ENCODE results near the gene ZSWIM6. TPM values are rescaled to one million over a fixed set of nuclear protein-coding genes. Genes with fewer than 3 reads are reported as not detected.
A peak's percentile ranks its signal among the peaks of the same experiment; 100 is the strongest.
"Not testable (repeated sequence)": the region's sequence is repeated elsewhere in the genome, so short reads cannot be mapped to it uniquely, and the experiment has no call there.

The ZSWIM6 gene
- total and polyA plus RNA-seq, 2 experiments from 2014 or later, result 9.0 to 12.7 TPM

DNA sequence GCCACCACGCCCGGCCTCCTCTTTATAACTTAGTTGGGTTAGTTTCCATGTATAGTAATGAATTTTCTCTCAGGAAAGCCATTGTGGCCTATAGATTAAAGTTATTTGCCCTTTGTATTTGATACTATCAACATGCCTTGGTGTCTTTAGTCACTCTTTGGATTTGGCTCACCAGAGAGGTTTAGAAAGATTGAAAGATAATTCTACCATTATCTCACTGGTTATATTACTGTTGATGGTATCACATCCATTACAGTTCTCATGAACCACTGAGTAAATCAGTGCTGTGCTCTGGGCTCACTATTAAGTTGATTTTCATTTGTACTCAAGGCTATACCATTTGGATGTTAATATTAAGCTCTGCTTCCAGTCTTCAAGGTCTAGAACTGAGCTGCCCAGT is 87.0 kb downstream of the ZSWIM6 start:
- 100% methylated on average over 2 of the region's 2 CpGs for WGBS (ENCODE audit: low lambda C conversion rate, missing lambda C conversion rate)
- no peak overlapping the region for H3K4me2 ChIP-seq
- H3K9me2 ChIP-seq (replicated peaks; ENCODE audit: insufficient read depth), result no peaks in the 10 kb centered on the region
- no peaks in the 10 kb centered on the region for H3K36me3 ChIP-seq (replicated peaks; ENCODE audit: insufficient read depth, low read depth)
- no peaks in the 10 kb centered on the region for H3K27me3 ChIP-seq
- no peak overlapping the region for H3K27ac ChIP-seq
- DNase-seq (ENCODE audit: low spot score), result no peak
- H3K9me3 ChIP-seq (ENCODE audit: low read depth), result no peaks in the 10 kb centered on the region
- H3K4me1 ChIP-seq (ENCODE audit: insufficient read depth), result peaks cover 6% of the 10 kb centered on the region
- TF ChIP-seq EZH2 (IDR thresholded peaks at IDR 0.05; ENCODE audit: borderline replicate concordance), result no peak
- peaks cover 32% of the 10 kb centered on the region for H4K20me1 ChIP-seq (ENCODE audit: insufficient read depth, poor library complexity, severe bottlenecking)
- peaks cover 98% of the 10 kb centered on the region for H3K79me2 ChIP-seq
- no peak overlapping the region for H3K4me3 ChIP-seq
- no peak overlapping the region for H2AFZ ChIP-seq

DNA sequence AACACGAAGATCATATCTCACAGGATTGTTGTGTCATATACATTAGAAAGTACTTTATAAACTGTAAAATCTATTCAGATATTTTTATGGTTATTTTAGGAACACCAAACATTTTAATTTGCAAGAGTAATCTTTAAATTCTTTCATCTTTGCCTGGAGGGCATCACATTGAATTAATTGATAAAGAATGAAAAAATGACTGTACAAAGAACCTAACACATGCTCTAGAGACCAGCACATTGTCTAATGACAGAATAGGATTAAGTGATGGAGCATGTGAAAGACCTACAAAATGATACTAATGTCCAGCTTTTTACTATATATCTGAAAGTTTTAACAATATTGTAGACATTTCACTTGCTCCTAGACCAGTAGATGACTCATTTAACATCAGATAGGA is 88.0 kb downstream of the ZSWIM6 start:
- DNase-seq (ENCODE audit: low spot score), result no peak
- 83% methylated on average over 1 of the region's 1 CpG for WGBS (ENCODE audit: low lambda C conversion rate, missing lambda C conversion rate)
- Histone ChIP-seq H3K4me2 (no peak overlapping the region), H4K20me1 (ENCODE audit: insufficient read depth, poor library complexity, severe bottlenecking) (peaks cover 32% of the 10 kb centered on the region), H3K36me3 (replicated peaks; ENCODE audit: insufficient read depth, low read depth) (no peaks in the 10 kb centered on the region), H3K27ac (no peak overlapping the region), H2AFZ (no peak overlapping the region), H3K9me3 (ENCODE audit: low read depth) (no peaks in the 10 kb centered on the region), H3K27me3 (no peaks in the 10 kb centered on the region), H3K4me3 (no peak overlapping the region), H3K79me2 (peaks cover 98% of the 10 kb centered on the region), H3K9me2 (replicated peaks; ENCODE audit: insufficient read depth) (no peaks in the 10 kb centered on the region), H3K4me1 (ENCODE audit: insufficient read depth) (peaks cover 6% of the 10 kb centered on the region)
- TF ChIP-seq EZH2 (IDR thresholded peaks at IDR 0.05; ENCODE audit: borderline replicate concordance) (no peak), EZH2phosphoT487 (IDR thresholded peaks at IDR 0.05; ENCODE audit: low read depth, severe bottlenecking, unreplicated experiment) (no peak)
- TF ChIP-seq, protein P1, sequence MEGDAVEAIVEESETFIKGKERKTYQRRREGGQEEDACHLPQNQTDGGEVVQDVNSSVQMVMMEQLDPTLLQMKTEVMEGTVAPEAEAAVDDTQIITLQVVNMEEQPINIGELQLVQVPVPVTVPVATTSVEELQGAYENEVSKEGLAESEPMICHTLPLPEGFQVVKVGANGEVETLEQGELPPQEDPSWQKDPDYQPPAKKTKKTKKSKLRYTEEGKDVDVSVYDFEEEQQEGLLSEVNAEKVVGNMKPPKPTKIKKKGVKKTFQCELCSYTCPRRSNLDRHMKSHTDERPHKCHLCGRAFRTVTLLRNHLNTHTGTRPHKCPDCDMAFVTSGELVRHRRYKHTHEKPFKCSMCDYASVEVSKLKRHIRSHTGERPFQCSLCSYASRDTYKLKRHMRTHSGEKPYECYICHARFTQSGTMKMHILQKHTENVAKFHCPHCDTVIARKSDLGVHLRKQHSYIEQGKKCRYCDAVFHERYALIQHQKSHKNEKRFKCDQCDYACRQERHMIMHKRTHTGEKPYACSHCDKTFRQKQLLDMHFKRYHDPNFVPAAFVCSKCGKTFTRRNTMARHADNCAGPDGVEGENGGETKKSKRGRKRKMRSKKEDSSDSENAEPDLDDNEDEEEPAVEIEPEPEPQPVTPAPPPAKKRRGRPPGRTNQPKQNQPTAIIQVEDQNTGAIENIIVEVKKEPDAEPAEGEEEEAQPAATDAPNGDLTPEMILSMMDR (IDR thresholded peaks at IDR 0.05; ENCODE audit: poor library complexity), result no peak

DNA sequence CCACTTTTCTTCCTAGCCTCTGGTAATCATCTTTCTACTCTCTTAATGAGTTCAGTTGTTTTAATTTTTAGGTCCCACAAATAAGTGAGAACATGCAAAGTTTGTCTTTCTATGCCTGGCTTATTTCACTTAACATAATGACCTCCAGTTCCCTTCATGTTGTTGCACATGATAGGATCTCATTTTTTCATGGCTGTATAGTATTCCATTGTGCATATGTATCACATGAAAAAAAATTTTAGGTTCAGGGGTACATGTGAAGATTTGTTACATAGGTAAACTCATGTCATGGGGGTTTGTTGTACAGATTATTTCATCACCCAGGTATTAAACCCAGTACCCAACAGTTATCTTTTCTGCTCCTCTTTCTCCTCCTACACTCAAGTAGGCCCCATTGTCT is 89.2 kb downstream of the ZSWIM6 start:
- H4K20me1 ChIP-seq (ENCODE audit: insufficient read depth, poor library complexity, severe bottlenecking), result peaks cover 34% of the 10 kb centered on the region
- not testable (repeated sequence) for H2AFZ ChIP-seq; H3K9me3 ChIP-seq (ENCODE audit: low read depth); H3K4me3 ChIP-seq; H3K36me3 ChIP-seq (replicated peaks; ENCODE audit: insufficient read depth, low read depth); H3K4me1 ChIP-seq (ENCODE audit: insufficient read depth); DNase-seq (ENCODE audit: low spot score); H3K27me3 ChIP-seq; H3K27ac ChIP-seq; H3K4me2 ChIP-seq; H3K9me2 ChIP-seq (replicated peaks; ENCODE audit: insufficient read depth)
- H3K79me2 ChIP-seq, result peaks cover 99% of the 10 kb centered on the region

DNA sequence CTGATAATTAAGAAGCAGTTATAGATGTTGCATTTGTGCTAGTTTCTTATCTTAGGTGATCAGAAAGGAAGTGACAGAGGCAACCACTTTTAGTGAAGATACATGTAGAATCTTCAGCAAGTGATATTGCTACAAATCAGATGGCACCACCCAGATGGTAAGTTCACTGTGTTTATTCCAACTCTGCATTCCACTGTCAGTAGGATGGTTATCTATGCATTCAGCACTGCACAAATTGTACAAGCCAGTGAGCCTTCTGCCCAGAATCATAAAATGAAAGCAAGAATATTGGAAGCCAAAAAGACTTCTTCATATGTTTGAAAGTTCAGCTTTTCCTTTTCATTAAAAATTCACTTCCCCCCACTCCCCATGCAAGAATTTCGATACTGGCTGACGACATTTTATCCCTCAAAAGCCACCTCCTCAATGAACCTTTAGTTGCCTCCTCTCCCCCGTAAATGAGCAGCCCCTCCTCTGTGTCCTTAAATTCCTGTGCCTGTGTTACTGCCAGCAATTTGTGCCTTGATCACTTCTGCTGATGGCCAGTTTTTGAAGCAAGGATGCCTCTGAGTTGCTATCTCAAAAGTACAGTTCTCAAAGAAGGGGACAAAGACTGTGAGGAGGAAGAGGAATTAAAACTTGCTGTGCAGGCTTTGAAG is 91.6 kb downstream of the ZSWIM6 start:
- no peaks in the 10 kb centered on the region for H3K36me3 ChIP-seq (replicated peaks; ENCODE audit: insufficient read depth, low read depth)
- H3K4me1 ChIP-seq (ENCODE audit: insufficient read depth), result no peaks in the 10 kb centered on the region
- H3K79me2 ChIP-seq, result peaks cover 99% of the 10 kb centered on the region
- no peak for DNase-seq (ENCODE audit: low spot score)
- peaks cover 24% of the 10 kb centered on the region for H4K20me1 ChIP-seq (ENCODE audit: insufficient read depth, poor library complexity, severe bottlenecking)
- peak overlapping the region; percentile 45 for H3K27ac ChIP-seq
- H2AFZ ChIP-seq, result no peak overlapping the region
- no peaks in the 10 kb centered on the region for H3K9me2 ChIP-seq (replicated peaks; ENCODE audit: insufficient read depth)
- no peaks in the 10 kb centered on the region for H3K9me3 ChIP-seq (ENCODE audit: low read depth)
- WGBS (ENCODE audit: low lambda C conversion rate, missing lambda C conversion rate), result 71% methylated on average over 3 of the region's 3 CpGs
- H3K27me3 ChIP-seq, result no peaks in the 10 kb centered on the region
- peak overlapping the region; percentile 56 for H3K4me2 ChIP-seq
- TF ChIP-seq EZH2 (IDR thresholded peaks at IDR 0.05; ENCODE audit: borderline replicate concordance) (no peak), EZH2phosphoT487 (IDR thresholded peaks at IDR 0.05; ENCODE audit: low read depth, severe bottlenecking, unreplicated experiment) (no peak)
- TF ChIP-seq, protein P1 (IDR thresholded peaks at IDR 0.05; ENCODE audit: poor library complexity), result no peak
- H3K4me3 ChIP-seq, result no peak overlapping the region
